HG02938 (cell line): ENCODE results near the gene SULF2.

Experiments used
- ATAC-seq: cut with Tn5 transposase; IDR thresholded peaks from one replicate; pipeline ENCODE4 v1.9.1; 2021; ENCODE audit warnings: mild to moderate bottlenecking, moderate library complexity; ENCODE audit not compliant: unreplicated experiment

Gene SULF2

DNA sequence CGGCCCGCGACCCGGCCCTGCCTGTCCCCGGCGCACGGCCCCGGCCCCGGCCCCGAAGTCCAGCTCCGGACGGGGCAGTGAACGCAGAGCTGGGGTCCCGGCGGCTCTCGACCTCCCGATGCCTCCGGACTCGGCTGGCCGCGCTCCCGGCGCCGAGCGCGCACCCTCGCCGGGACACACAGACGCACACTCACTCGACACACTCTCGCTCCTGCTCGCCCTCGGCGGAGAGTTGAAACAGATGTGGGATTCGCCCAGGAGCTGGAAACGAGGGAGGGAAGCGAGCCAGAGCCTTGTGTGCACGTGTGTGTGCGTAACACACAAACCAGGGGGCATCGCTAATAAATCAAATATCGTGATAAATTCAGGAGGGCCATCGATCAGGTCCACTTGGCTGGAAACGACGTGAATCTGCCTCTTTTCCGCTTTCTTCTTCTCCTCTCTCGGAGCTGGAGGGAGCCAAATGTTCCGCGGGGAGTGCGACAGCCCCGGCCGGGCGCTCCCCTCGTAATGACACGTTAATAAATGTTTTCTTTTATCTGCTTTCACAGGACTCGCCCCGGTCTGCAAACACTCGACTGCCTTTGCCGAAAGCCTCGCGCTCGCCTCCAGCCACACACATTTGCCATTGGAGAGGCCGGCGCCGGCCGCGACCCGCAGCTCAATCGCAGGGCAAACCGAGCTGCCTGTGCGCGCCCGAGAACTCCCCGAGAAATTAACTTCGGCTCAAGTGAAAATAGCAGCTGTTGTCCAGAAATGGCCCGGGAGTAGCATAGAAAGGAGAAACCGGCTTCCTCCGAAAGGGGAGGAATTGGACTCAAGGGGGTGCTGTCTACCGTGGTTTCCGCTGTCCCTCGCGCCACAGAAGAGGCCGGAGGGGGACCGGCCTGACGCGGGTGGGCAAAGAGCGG, 828 bp upstream of the SULF2 start:
- no peak for ATAC-seq

- no peak for ATAC-seq
Measured at GRCh38 chr20:47784599-47785310, 526 bp downstream of the SULF2 start.

DNA sequence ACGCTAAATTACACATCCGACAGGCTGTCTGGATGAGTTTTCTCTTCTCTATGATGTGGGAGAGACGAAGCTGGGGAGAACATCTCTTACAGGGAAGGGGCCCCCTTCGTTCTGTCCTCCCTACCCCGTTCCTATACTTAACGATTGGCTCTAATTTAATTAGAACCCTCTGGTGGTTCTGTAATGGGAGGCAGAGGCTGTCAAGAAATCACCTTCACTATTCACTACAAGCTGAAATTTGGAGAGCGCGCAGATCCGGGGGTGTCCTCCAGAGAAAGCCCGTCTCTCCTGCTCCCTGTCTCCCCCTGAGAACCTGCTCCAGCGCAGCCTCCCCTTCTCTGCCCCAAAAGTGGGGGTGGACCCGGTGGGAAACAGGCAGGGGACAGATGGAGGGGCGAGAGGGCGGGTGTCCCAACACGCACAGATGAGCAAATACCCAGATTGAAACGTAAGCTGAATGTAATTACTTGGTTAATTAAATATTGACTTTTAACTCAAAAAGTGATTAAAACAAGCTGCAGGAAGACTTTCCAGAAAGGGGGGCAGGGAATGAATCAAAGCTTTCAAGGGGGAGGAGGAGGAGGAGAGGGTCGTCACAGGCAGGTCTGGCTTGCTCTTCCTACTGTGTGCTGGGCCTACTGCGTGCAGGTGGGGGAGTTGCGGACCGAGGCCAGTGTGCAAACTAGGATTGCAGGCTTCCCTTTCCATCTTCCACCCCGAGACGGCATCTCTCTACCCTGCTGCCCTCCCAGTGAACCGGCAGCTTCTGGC, 1.3 kb downstream of the SULF2 start:
- ATAC-seq: no peak

DNA sequence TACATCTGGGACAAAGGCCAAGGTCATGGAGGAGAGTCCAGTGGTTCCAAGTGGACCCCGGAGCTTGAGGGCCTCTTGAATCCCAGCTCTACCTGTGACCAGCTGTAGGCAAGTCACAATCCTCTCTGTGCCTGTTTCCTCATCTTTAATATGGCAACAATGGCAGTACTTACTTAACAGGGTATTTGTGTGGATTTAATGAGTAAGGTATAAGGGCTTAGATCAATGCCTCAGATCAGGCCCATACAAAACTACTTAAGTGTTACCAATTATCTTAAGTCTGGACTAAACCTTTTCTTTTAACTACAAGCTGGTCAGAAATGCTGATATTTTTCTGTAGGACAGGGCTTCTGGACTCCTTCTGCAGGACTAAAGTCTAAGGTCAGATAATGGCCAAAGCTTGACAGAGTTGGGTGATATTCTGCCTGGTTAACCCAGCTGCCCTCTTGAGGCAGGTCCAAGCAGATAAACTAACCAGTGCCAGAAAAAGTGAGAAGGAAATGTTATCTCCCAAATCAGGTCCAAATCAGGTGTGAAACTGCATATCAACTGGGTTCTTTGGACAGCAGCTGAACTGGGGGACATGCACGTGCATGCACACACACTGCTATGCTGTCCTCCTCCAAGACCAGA, 2.2 kb downstream of the SULF2 start:
- no peak for ATAC-seq

DNA sequence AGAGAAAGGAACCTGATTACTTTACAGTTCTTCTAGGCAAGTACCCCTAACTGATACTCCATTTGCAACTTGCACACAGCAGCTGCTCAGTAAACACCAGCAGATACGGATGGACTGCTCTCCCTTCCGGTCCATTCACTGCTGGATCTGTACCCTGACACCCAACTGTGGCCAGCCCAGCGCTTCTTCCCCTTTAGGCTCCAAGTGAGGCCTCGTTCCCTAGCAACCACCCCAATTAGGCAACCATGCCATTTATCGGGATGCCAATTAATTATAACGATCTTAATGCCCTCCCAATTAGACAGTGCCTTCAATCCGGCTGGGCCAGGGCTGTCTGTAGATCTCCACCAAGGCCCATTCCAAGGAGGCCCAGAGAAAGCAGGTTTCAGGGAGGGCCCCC, 3.2 kb downstream of the SULF2 start:
- ATAC-seq: no peak

DNA sequence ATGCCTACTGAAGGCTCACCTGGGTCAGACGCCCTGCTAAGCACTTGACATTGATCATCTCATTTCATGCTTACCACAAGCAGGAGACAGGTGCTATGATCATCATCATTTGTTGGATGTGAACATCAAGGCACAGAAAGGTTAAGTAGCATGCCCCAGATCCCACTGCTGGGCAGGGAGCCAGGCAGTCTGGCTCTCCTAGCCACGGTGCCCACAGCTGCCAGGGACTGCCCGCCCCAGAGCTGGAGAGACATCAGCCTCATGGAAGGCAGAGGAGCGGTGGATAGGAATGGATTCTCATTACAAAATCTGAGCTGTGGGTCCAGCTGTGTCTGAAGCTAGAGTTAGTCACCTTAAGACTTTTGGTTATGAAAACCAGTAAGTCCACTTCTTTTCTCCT, 3.6 kb downstream of the SULF2 start:
- ATAC-seq: no peak

DNA sequence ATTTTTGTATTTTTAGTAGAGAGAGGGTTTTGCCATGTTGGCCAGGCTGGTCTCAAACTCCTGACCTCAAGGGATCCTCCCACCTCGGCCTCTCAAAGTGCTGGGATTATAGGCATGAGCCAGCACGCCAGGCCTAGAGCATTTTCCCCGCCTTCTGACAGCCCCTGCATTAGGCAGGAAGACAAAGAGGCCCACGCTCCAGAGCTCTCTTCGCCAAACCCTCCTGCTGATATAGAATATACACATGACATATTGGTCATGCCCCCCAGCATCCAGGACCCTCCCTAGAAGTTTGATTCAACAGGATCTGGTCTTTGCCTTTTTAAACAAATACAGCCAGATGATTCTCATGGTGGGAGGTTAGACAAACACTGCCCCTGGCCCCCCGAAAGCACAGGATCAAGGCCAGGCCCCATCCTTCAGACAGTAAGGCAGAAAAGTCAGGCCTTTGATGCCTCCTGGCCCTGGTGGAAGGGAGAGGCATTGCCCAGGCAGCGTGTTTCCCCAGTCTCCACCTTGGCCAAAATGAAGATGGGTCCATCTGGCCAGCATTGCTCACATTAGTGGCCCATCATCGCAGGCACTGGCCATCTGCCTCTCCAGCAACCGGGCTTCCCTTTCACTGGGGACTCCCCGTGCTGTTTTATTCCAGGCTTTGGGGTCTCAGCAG, 4.4 kb downstream of the SULF2 start:
- no peak for ATAC-seq

DNA sequence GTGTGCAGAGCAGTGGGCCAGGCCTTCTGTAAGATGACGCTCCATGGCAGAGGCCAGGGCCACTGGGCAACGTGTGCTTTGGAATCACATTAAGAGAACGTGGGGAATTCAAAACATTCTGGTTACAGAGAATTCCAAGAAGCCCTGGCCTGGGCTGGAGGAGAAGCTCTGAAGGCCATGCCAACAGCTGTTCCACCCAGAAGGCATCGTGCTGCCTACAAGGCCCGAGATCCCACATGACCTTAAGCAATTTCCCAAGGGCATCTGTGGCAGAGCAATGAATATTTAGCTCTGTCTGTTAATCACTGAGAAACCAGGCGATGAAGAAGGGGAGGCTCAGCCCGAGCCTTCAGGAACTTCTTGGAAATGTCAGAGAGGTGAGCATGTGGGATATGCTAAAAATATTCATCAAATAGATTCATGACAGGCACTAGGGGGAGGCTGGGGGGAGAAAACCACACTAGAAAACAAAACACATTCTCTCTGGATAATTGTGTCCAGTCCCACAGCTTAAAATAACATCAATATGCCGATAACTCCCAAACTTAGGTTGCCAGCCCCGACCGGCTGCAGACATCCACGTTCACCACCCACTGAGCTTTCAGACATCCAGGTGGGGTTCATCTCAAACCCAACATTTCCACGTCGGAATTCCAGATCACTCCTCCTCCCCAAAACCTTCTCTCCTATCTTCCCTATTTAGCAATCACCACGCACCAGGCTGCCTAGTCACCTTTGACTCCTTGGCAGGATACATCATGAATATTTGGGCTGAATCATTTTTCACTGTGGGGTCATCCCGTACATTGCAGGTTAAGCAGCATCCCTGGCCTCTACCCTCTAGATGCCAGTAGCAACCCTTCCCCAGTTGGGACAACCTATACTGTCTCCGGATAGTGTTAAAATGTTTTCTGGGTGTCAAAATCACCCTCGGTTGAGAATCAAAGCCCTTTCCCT, 6.6 kb downstream of the SULF2 start:
- no peak for ATAC-seq

DNA sequence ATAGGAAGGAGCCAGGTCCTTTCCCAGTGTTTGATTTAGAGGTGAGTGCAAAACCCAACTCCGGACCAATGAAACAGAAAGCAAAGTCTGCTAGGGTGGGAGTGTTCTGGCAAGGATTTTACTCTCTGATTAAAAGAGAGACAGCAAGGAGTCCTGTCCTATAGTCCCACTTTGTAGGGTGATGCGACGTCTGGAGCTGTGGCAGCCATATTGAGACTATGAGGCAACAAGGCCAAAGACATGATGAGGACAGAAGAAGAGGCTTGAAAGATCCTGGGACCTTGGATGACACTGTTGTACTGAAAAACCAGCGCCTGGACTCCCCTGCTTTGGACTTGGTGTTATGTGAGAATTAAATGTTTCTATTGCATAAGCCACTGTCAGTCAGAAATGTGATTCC, 8.1 kb downstream of the SULF2 start:
- ATAC-seq: no peak

- no peak for ATAC-seq
Measured at GRCh38 chr20:47776639-47777038, 8.6 kb downstream of the SULF2 start.

DNA sequence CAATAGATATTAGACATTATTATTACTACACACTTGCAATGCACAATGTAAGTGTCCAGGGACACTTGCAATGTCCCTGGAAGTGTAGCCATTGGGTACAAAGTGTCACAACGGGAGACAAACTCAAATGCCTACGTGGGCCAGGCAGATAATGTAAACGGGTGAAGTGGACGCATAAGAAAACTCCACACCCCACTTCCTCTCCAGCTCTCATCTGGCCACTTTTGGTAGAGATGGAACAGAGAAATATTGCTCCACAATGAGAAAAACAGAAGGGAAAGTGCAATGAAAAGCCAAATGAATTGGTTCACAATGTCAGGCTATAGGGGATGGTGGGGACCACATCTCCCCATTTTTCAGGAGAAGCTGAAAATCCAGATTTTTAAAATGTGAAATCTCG, 9.4 kb downstream of the SULF2 start:
- ATAC-seq: no peak

DNA sequence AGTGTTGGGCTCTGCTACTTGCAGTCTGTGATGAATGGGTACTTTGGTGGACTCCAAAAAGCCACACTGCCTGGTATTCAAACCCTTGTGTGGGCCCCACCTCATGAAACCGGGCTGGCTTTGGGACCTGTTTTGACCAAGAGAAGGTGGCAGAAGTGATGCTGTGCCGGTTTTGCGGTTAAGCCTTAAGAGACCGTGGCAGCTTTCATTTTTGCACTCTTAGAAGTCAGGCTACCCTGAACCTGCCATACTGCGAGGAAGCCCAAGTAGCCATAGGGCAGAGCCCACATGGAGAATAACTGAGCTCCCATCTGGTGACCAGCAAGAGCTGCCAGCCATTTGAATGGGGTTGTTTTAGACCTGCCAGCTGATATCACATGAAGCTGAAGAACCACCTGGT, 10.2 kb downstream of the SULF2 start:
- no peak for ATAC-seq

DNA sequence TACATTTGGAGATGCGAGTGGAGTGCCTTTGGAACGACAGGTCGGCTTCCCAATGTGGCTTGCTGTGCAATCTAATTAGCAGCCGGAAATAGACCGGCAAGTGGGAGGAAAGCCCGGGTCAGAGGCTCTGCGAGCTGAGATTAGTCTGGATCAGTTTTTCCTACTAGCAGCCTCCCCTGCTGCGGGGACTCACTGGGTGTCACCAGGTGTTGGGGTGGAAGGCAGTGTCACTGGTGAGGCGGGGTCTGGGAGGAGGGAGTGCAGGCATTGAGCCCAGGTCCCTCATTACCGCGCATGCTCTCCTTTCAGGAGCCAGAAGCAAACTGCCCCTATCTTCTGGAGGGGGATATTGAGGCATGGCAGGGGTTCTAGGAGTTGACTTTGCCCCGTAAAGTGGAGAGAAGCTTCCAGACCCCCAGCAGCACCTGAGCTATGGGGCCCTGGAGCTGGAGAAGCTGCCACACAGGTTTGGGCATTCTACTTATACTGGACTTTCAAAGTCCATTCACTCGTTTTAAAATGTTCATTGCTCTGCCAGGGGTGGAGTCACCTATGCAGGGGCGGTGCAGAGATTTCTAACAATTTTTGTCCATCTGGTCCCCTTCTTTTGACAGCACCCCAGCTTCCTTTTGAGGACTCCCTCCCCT, 11.0 kb downstream of the SULF2 start:
- ATAC-seq: no peak

DNA sequence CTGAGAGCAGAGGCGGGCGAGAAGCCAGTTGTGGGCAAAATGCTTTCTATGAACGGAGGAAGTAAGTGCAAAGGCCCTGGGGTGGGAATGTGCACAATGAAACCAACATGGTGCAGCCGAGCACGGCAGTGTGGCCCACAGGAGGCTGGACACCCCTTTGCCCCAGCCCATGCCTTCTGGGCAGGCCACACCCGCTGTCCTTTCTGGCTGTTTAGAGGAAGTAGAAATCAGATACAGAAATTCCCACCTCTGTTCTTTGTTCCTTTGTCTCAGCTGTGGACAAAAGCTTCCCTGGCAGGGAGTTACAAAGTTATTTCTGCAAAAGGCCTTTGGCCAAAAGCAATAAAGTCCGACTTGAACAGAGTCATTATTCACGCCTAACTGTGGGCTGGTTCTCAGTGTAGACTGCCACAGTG, 11.9 kb downstream of the SULF2 start:
- ATAC-seq: no peak

DNA sequence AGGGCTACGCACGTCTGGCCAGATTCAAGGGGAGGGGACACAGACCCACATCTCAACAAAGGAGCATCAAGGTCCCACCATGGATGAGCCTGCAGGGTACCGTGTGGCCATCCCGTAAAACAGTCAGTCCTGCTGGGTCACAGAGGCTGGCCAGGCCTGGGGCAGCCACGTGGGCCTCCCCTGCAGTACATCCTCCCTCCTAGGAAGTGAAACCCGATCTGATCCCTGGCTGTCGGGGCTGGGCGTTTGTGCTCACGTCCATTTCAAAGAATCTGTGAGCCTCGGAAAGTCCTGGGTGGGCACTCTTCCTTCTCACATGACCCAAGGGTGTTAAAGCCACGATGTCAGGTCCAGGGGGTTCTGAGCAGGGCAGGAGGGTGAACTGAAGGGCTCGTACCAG, 14.3 kb downstream of the SULF2 start:
- no peak for ATAC-seq

DNA sequence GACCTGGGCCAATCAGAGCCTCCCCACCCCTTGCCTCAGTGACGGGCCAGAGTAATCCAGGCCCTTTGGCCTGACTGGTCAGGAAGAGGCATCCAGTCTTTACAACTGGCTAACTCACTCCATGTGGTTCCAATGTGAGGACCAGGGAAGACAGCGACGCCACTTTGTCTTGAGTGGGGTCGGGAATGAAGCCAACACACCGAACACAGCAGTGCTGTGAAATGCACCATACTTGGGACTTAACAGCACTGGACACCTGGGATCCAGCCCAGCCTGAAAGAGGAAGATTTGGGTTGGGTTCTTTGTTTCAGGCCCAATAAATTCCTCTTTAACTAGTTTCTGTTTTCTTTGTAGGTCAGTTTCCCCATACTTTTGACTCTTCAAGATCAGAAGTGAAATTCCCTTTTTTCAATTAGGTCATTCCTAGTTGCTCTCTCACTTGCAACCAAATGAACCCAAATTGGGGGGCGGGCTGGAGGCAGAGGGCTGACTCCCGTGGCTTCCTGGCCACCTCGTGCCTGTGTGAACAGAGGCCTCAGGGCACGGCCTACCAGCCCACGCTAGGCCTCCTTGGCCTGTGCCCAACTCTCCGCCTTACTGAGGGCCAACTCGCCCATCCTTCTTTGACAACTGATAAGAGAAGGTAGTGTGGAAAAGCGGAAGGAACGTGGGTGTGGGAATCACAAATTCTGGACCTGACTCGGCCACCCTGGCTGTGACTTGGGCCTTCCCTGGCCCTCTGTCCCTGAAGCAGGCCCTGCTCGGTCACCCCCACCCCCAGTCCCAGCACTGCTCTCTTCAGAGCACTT, 17.1 kb downstream of the SULF2 start:
- ATAC-seq: no peak

GRCh38 chr20:47765691-47766594, 19.3 kb downstream of the SULF2 start:
- ATAC-seq: no peak
